WTC11 (cell line): ENCODE data around the gene HERC5. TPM values are rescaled to one million over a fixed set of nuclear protein-coding genes. Genes with fewer than 3 reads are reported as not detected.

ENCODE experiments used
- ATAC-seq: fragments of 200-7000 bp; cut with Tn5 transposase; 2 replicates; pipeline ENCODE4 v1.10.0; 2021; ENCODE audit warnings: mild to moderate bottlenecking, moderate library complexity
- CTCF ChIA-PET: fragments of 300-600 bp; sonication (Branson Sonifier 250); formaldehyde crosslinking; loops from one replicate; lab custom pipeline; 2021; ENCODE audit warnings: antibody characterized with exemption; lab: Charles Lee
- POLR2A ChIA-PET: fragments of 350-600 bp; sonication (Branson Sonifier 250); formaldehyde crosslinking; loops from one replicate; lab custom pipeline; 2021; ENCODE audit warnings: antibody characterized with exemption; lab: Charles Lee
- DNase-seq: peaks from one replicate; pipeline ENCODE4 v3.0.0; 2021; ENCODE audit warnings: low spot score
- H3K27ac Mint-ChIP-seq: 2 replicates; pipeline ENCODE4 v1.8.0; 2021; ENCODE audit warnings: mixed read lengths
- H3K27me3 Mint-ChIP-seq: 2 replicates; pipeline ENCODE4 v1.8.0; 2021; ENCODE audit warnings: low read depth, mild to moderate bottlenecking, moderate library complexity, mixed read lengths
- H3K36me3 Mint-ChIP-seq: 2 replicates; pipeline ENCODE4 v1.8.0; 2021; ENCODE audit warnings: mixed read lengths
- H3K4me1 Mint-ChIP-seq: 2 replicates; pipeline ENCODE4 v1.8.0; 2022; ENCODE audit warnings: mixed read lengths
- H3K4me3 Mint-ChIP-seq: 2 replicates; pipeline ENCODE4 v1.8.0; 2021; ENCODE audit warnings: mild to moderate bottlenecking, moderate library complexity, mixed read lengths
- H3K9me3 Mint-ChIP-seq: 2 replicates; pipeline ENCODE4 v1.8.0; 2021; ENCODE audit warnings: mixed read lengths
- ATF1 ChIP-seq: sonication (generic); formaldehyde crosslinking; IDR thresholded peaks from 2 replicates; pipeline ENCODE4 v1.8.1; 2023; ENCODE audit warnings: mild to moderate bottlenecking, moderate library complexity, missing genetic modification reagents
- CBFB ChIP-seq: sonication (generic); formaldehyde crosslinking; IDR thresholded peaks from 2 replicates; pipeline ENCODE4 v1.8.1; 2022; ENCODE audit warnings: mild to moderate bottlenecking, low read depth, missing genetic modification reagents
- CREM ChIP-seq: sonication (generic); formaldehyde crosslinking; IDR thresholded peaks from 2 replicates; pipeline ENCODE4 v1.8.1; 2022; ENCODE audit warnings: mild to moderate bottlenecking, missing genetic modification reagents, moderate library complexity
- ESRRA ChIP-seq: sonication (generic); formaldehyde crosslinking; IDR thresholded peaks from 2 replicates; pipeline ENCODE4 v1.8.1; 2022; ENCODE audit warnings: mild to moderate bottlenecking, missing genetic modification reagents, borderline replicate concordance
- GRHL2 ChIP-seq: fragments of 250-450 bp; sonication (Bioruptor Pico); IDR thresholded peaks from 2 replicates; pipeline ENCODE4 v1.8.0; 2022; ENCODE audit warnings: mild to moderate bottlenecking, moderate library complexity; ENCODE audit not compliant: insufficient replicate concordance, severe bottlenecking
- IRF2 ChIP-seq: sonication (generic); formaldehyde crosslinking; IDR thresholded peaks from 2 replicates; pipeline ENCODE4 v1.8.0; 2022; ENCODE audit warnings: low read depth, missing genetic modification reagents, borderline replicate concordance
- JUN ChIP-seq: sonication (generic); formaldehyde crosslinking; IDR thresholded peaks from 2 replicates; pipeline ENCODE4 v1.8.0; 2023; ENCODE audit warnings: mild to moderate bottlenecking, missing genetic modification reagents
- KAT7 ChIP-seq: sonication (generic); formaldehyde crosslinking; IDR thresholded peaks from 2 replicates; pipeline ENCODE4 v1.8.1; 2023; ENCODE audit warnings: missing genetic modification reagents, mild to moderate bottlenecking, borderline replicate concordance
- NR3C1 ChIP-seq: sonication (generic); formaldehyde crosslinking; conservative IDR thresholded peaks from 2 replicates; pipeline ENCODE4 v1.8.1; 2023; ENCODE audit warnings: low read depth, mild to moderate bottlenecking, missing genetic modification reagents
- PRRX2 ChIP-seq: fragments of 250-450 bp; sonication (Bioruptor Pico); IDR thresholded peaks from 2 replicates; pipeline ENCODE4 v1.8.0; 2021; ENCODE audit warnings: mild to moderate bottlenecking
- RELA ChIP-seq: sonication (generic); formaldehyde crosslinking; IDR thresholded peaks from 2 replicates; pipeline ENCODE4 v1.8.1; 2022; ENCODE audit warnings: missing genetic modification reagents, mild to moderate bottlenecking, borderline replicate concordance
- SMAD3 ChIP-seq: sonication (generic); formaldehyde crosslinking; IDR thresholded peaks from 2 replicates; pipeline ENCODE4 v1.8.0; 2022; ENCODE audit warnings: missing genetic modification reagents, mild to moderate bottlenecking, borderline replicate concordance
- SP1 ChIP-seq: sonication (generic); formaldehyde crosslinking; conservative IDR thresholded peaks from 2 replicates; pipeline ENCODE4 v1.8.1; 2022; ENCODE audit warnings: missing genetic modification reagents
- TP53 ChIP-seq: sonication (generic); formaldehyde crosslinking; IDR thresholded peaks from 2 replicates; pipeline ENCODE4 v1.8.1; 2023; ENCODE audit warnings: mild to moderate bottlenecking, missing genetic modification reagents
- ZBTB21 ChIP-seq: sonication (generic); formaldehyde crosslinking; IDR thresholded peaks from 2 replicates; pipeline ENCODE4 v1.8.1; 2023; ENCODE audit warnings: mild to moderate bottlenecking, missing genetic modification reagents, borderline replicate concordance
- ZNF138 ChIP-seq: sonication (generic); formaldehyde crosslinking; conservative IDR thresholded peaks from 2 replicates; pipeline ENCODE4 v1.8.1; 2022; ENCODE audit warnings: mild to moderate bottlenecking, moderate library complexity, missing genetic modification reagents
- total RNA-seq: library from RNA; stranded (reverse); gene quantifications from 3 replicates; pipeline ENCODE4 v1.2.3, GENCODE V29; 2021
- TF ChIP-seq, protein P1 (sequence below): sonication (generic); formaldehyde crosslinking; IDR thresholded peaks from 2 replicates; pipeline ENCODE4 v1.8.1; 2022; ENCODE audit warnings: low read depth, mild to moderate bottlenecking, moderate library complexity, missing genetic modification reagents, borderline replicate concordance
- TF ChIP-seq, protein P2 (sequence below): sonication (generic); formaldehyde crosslinking; conservative IDR thresholded peaks from 2 replicates; pipeline ENCODE4 v1.8.1; 2022; ENCODE audit warnings: mild to moderate bottlenecking, missing genetic modification reagents
- TF ChIP-seq, protein P3 (sequence below): sonication (generic); formaldehyde crosslinking; IDR thresholded peaks from 2 replicates; pipeline ENCODE4 v1.8.0; 2022; ENCODE audit warnings: mild to moderate bottlenecking, missing genetic modification reagents
- TF ChIP-seq, protein P4 (sequence below): sonication (generic); formaldehyde crosslinking; IDR thresholded peaks from 2 replicates; pipeline ENCODE4 v1.8.0; 2022; ENCODE audit warnings: mild to moderate bottlenecking, missing genetic modification reagents
- TF ChIP-seq, protein P5 (sequence below): fragments of 200-600 bp; IDR thresholded peaks from 2 replicates; pipeline ENCODE4 v1.8.0; 2022; ENCODE audit warnings: antibody characterized with exemption
- TF ChIP-seq, protein P6 (sequence below): fragments of 250-450 bp; sonication (Bioruptor Pico); IDR thresholded peaks from 2 replicates; pipeline ENCODE4 v1.9.0; 2021; ENCODE audit warnings: mild to moderate bottlenecking

HERC5 gene
- total RNA-seq, 1 experiment from 2014 or later, result 14.3 TPM

DNA sequence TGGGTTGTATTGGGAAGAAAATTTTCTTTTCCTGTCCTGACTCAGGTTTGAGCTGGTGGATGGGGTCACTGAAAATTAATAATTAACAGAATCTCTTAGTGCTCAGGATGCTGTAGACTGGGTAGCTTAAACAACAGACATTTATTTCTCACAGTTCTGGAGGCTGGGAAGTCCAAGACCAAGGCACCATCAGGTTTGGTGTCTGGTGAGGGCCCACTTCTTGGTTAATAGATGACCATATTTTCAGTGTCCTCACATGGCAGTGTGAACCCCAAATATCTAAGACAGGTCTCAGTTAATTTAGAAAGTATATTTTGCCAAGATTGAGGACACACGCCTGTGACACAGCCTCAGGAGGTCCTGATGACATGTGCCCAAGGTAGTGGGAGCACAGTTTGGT lies 47.1 kb upstream of the HERC5 start:
- no peaks in the 10 kb centered on the region for H3K27me3 Mint-ChIP-seq
- peaks cover 9% of the 10 kb centered on the region for H3K36me3 Mint-ChIP-seq
- DNase-seq (no peak), ATAC-seq (no peak)
- H3K27ac Mint-ChIP-seq, result no peak overlapping the region
- H3K4me3 Mint-ChIP-seq, result no peak overlapping the region
- TF ChIP-seq, protein P1, sequence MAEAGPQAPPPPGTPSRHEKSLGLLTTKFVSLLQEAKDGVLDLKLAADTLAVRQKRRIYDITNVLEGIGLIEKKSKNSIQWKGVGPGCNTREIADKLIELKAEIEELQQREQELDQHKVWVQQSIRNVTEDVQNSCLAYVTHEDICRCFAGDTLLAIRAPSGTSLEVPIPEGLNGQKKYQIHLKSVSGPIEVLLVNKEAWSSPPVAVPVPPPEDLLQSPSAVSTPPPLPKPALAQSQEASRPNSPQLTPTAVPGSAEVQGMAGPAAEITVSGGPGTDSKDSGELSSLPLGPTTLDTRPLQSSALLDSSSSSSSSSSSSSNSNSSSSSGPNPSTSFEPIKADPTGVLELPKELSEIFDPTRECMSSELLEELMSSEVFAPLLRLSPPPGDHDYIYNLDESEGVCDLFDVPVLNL (CRISPR knock-in tag), result no peak
- TF ChIP-seq NR3C1 (CRISPR knock-in tag) (no peak), ATF1 (CRISPR knock-in tag) (no peak), RELA (no peak), SMAD3 (CRISPR knock-in tag) (no peak), CREM (CRISPR knock-in tag) (no peak), ZNF138 (no peak)
- TF ChIP-seq, protein P2, sequence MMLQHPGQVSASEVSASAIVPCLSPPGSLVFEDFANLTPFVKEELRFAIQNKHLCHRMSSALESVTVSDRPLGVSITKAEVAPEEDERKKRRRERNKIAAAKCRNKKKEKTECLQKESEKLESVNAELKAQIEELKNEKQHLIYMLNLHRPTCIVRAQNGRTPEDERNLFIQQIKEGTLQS (CRISPR knock-in tag), result no peak
- TF ChIP-seq, protein P3, sequence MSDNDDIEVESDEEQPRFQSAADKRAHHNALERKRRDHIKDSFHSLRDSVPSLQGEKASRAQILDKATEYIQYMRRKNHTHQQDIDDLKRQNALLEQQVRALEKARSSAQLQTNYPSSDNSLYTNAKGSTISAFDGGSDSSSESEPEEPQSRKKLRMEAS (CRISPR knock-in tag), result no peak
- TF ChIP-seq, protein P4, sequence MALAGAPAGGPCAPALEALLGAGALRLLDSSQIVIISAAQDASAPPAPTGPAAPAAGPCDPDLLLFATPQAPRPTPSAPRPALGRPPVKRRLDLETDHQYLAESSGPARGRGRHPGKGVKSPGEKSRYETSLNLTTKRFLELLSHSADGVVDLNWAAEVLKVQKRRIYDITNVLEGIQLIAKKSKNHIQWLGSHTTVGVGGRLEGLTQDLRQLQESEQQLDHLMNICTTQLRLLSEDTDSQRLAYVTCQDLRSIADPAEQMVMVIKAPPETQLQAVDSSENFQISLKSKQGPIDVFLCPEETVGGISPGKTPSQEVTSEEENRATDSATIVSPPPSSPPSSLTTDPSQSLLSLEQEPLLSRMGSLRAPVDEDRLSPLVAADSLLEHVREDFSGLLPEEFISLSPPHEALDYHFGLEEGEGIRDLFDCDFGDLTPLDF (CRISPR knock-in tag), result no peak
- ChIA-PET CTCF (interaction anchor here (1.8 kb wide), 1 partner anchor 41 kb away, joined by 5 read pairs; no protein-coding TSS in a partner anchor), POLR2A (no interaction called here)
- H3K4me1 Mint-ChIP-seq, result peaks cover 10% of the 10 kb centered on the region
- peaks cover 8% of the 10 kb centered on the region for H3K9me3 Mint-ChIP-seq

DNA sequence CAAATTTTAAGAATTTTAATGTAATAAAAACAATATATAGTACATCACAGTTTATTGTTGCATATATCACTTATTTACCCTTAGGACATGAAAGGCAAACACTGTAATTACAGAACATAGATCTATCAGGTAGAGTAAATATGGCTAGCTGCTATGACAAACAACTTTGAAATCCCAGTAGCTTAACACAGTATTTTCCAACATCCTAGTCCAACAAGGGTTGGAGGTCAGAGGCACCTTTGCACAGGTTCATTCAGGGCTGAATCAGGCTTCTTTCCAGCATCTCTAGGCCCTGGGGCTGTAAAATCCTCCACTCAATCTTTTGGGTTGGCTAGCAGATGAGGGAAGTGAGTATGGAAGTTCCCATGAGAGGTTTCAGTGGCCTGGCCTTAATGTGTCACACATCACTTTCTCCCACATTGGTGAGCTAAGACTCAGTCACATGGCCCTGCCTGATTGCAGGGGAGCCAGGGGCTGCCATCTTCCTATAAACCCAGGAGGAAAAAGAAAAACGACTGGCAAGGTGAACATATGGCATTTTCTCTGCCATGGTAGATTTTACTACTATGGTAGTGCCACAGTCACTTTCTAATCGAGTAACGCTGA lies 45.3 kb upstream of the HERC5 start:
- no peak overlapping the region for H3K27ac Mint-ChIP-seq
- DNase-seq, result no peak
- H3K27me3 Mint-ChIP-seq, result no peaks in the 10 kb centered on the region
- CTCF ChIA-PET, result no interaction called here
- H3K4me3 Mint-ChIP-seq, result no peak overlapping the region
- ATAC-seq, result no peak
- TF ChIP-seq, protein P1 (CRISPR knock-in tag), result no peak
- TF ChIP-seq CBFB (CRISPR knock-in tag) (no peak), KAT7 (CRISPR knock-in tag) (no peak), PRRX2 (CRISPR knock-in tag) (no peak), JUN (CRISPR knock-in tag) (no peak), ZBTB21 (no peak), ESRRA (CRISPR knock-in tag) (no peak), TP53 (no peak), SP1 (CRISPR knock-in tag) (no peak), IRF2 (CRISPR knock-in tag) (no peak), GRHL2 (no peak)
- TF ChIP-seq, protein P5, sequence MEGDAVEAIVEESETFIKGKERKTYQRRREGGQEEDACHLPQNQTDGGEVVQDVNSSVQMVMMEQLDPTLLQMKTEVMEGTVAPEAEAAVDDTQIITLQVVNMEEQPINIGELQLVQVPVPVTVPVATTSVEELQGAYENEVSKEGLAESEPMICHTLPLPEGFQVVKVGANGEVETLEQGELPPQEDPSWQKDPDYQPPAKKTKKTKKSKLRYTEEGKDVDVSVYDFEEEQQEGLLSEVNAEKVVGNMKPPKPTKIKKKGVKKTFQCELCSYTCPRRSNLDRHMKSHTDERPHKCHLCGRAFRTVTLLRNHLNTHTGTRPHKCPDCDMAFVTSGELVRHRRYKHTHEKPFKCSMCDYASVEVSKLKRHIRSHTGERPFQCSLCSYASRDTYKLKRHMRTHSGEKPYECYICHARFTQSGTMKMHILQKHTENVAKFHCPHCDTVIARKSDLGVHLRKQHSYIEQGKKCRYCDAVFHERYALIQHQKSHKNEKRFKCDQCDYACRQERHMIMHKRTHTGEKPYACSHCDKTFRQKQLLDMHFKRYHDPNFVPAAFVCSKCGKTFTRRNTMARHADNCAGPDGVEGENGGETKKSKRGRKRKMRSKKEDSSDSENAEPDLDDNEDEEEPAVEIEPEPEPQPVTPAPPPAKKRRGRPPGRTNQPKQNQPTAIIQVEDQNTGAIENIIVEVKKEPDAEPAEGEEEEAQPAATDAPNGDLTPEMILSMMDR, result no peak
- TF ChIP-seq, protein P3 (CRISPR knock-in tag), result no peak
- TF ChIP-seq, protein P6, sequence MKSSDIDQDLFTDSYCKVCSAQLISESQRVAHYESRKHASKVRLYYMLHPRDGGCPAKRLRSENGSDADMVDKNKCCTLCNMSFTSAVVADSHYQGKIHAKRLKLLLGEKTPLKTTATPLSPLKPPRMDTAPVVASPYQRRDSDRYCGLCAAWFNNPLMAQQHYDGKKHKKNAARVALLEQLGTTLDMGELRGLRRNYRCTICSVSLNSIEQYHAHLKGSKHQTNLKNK (CRISPR knock-in tag), result no peak
- peaks cover 9% of the 10 kb centered on the region for H3K36me3 Mint-ChIP-seq
- peaks cover 10% of the 10 kb centered on the region for H3K4me1 Mint-ChIP-seq
- POLR2A ChIA-PET, result interaction anchor here (0.5 kb wide), 1 partner anchor 105 kb away, joined by 7 read pairs; no protein-coding TSS in a partner anchor
- H3K9me3 Mint-ChIP-seq, result peaks cover 8% of the 10 kb centered on the region
